ENCODE results near the gene ALG14. TPM values are rescaled to one million over a fixed set of nuclear protein-coding genes. Genes with fewer than 3 reads are reported as not detected.

ALG14 gene
- total and polyA plus RNA-seq, 2 donors (not counting 3 experiments of a cell fraction or from before 2014, with no cell fraction given), result 2.6 to 8.6 TPM

GRCh38 chr1:94993931-94994645 is 78.7 kb downstream of the ALG14 start:
- DNase-seq (ENCODE audit: low read depth, low spot score), result peak; percentile 64
- H3K4me2 ChIP-seq (ENCODE audit: insufficient read depth, low read length), result peak overlapping the region; percentile 66
- intact Hi-C loops (cut with micrococcal nuclease), result no loop called here
- H3K9me3 ChIP-seq (replicated peaks; ENCODE audit: control insufficient read depth, insufficient read depth, low read length), result no peaks in the 10 kb centered on the region
- TF ChIP-seq, protein P1, sequence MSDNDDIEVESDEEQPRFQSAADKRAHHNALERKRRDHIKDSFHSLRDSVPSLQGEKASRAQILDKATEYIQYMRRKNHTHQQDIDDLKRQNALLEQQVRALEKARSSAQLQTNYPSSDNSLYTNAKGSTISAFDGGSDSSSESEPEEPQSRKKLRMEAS (IDR thresholded peaks at IDR 0.05; ENCODE audit: insufficient read depth, insufficient read length), result no peak
- TF ChIP-seq GATA2 (IDR thresholded peaks at IDR 0.05; ENCODE audit: insufficient read depth, insufficient read length, low read depth, low read length), result peak; percentile 72
- H2AFZ ChIP-seq (ENCODE audit: low read depth, low read length), result no peak overlapping the region
- FAIRE-seq, result peak; percentile 78
- no TSS peak for BruUV-seq (replicated peaks)
- H3K9ac ChIP-seq (replicated peaks; ENCODE audit: extremely low read depth, insufficient read depth, low read length), result no peak overlapping the region
- peak overlapping the region; percentile 30 for H3K27ac ChIP-seq (ENCODE audit: insufficient read depth, low read depth, low read length)
- POLR2A ChIA-PET, result interaction anchor here (1.4 kb wide), 1 partner anchor 9 kb away, joined by 5 read pairs; no protein-coding TSS in a partner anchor
- dilution Hi-C loops (cut with MboI; ENCODE audit: extremely low pct_ligation_motif_present, low sequenced_read_pairs), result no loop called here
- H3K4me3 ChIP-seq (replicated peaks in 1 of 3; ENCODE audit: insufficient read depth in 1 of 3, low read depth in 1 of 3, low read length in 3 of 3), result no peak overlapping the region
- H3K36me3 ChIP-seq (ENCODE audit: control insufficient read depth in 2 of 2, extremely low read depth in 1 of 2, insufficient read depth in 2 of 2, low read length in 2 of 2), result no peaks in the 10 kb centered on the region
- no peaks in the 10 kb centered on the region for H4K20me1 ChIP-seq (replicated peaks; ENCODE audit: control insufficient read depth, extremely low read depth, insufficient read depth, low read length)
- CTCF ChIA-PET, result interaction anchor here (1.1 to 3.1 kb wide), 8 partner anchors 8 to 140 kb away, joined by 3 to 22 read pairs (median 6); no protein-coding TSS in a partner anchor
- no peaks in the 10 kb centered on the region for H3K27me3 ChIP-seq (ENCODE audit: control insufficient read depth in 2 of 2, insufficient read depth in 2 of 2, low read length in 2 of 2)
- no peaks in the 10 kb centered on the region for H3K79me2 ChIP-seq (ENCODE audit: control insufficient read depth, insufficient read depth, low read length)
- no peaks in the 10 kb centered on the region for H3K9me1 ChIP-seq (replicated peaks; ENCODE audit: control insufficient read depth, extremely low read depth, insufficient read depth, low read length)
- peaks cover 25% of the 10 kb centered on the region for H3K4me1 ChIP-seq (ENCODE audit: control insufficient read depth, extremely low read depth, insufficient read depth, low read length)

DNA sequence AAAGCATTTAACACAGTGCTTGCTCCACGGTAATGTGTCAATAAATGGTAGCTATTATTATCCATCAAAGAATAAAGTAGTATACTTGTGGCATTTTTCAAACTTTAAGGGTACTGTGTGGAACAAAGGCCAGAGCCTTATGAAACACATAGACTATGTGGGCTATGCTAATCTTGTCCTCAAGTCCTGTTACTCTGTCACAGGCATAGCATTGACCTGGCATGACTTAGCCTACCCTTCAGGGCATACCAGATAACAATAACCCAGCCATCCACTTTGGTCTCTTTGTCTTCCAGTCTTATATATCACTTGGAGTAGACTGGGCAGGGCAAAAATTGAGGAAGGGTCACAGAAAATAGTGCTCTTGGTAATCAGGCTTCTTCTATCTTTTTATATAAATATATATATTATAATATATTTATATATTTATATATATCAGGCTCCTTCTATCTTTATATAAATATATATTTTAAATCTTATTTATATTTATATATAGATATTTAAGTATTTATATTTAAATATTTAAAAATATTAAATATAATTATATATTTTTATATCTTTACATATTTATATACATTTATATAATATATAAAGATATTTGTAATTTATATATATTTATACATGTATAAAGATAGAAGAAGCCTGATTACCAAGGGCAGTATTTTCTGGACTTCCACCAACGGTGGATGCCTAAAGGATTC is 79.7 kb downstream of the ALG14 start:
- FAIRE-seq, result no peak
- TF ChIP-seq, protein P1 (IDR thresholded peaks at IDR 0.05; ENCODE audit: insufficient read depth, insufficient read length), result no peak
- TF ChIP-seq POLR2A (IDR thresholded peaks at IDR 0.05; ENCODE audit: low read depth, low read length) (no peak), POLR2AphosphoS5 (IDR thresholded peaks at IDR 0.05; ENCODE audit: insufficient read depth, low read depth, low read length) (no peak), CTCF (IDR thresholded peaks at IDR 0.05; ENCODE audit: extremely low read depth in 1 of 2, insufficient read depth in 1 of 2, low read depth in 1 of 2, low read length in 2 of 2) (no peak), GATA2 (IDR thresholded peaks at IDR 0.05; ENCODE audit: insufficient read depth, insufficient read length, low read depth, low read length) (no peak), MYC (IDR thresholded peaks at IDR 0.05; ENCODE audit: low read depth, low read length) (no peak), FOS (IDR thresholded peaks at IDR 0.05; ENCODE audit: borderline replicate concordance, insufficient read depth, low read length) (no peak), EZH2 (IDR thresholded peaks at IDR 0.05; ENCODE audit: borderline replicate concordance, low read depth, low read length, severe bottlenecking) (no peak), JUN (IDR thresholded peaks at IDR 0.05; ENCODE audit: borderline replicate concordance, insufficient read depth, insufficient read length, low read depth) (no peak)

More for the DNA sequence above, 79.7 kb downstream of the ALG14 start:
- ChIA-PET CTCF (interaction anchor here (0.8 to 3.1 kb wide), 5 partner anchors 9 to 139 kb away, joined by 3 to 22 read pairs (median 5); no protein-coding TSS in a partner anchor), POLR2A (interaction anchor here (0.5 kb wide), 1 partner anchor 39 kb away, joined by 5 read pairs; no protein-coding TSS in a partner anchor)
- Histone ChIP-seq H3K9me1 (replicated peaks; ENCODE audit: control insufficient read depth, extremely low read depth, insufficient read depth, low read length) (no peaks in the 10 kb centered on the region), H3K9ac (replicated peaks; ENCODE audit: extremely low read depth, insufficient read depth, low read length) (no peak overlapping the region), H3K79me2 (ENCODE audit: control insufficient read depth, insufficient read depth, low read length) (no peaks in the 10 kb centered on the region), H3K4me1 (ENCODE audit: control insufficient read depth, extremely low read depth, insufficient read depth, low read length) (peaks cover 25% of the 10 kb centered on the region), H3K9me3 (replicated peaks; ENCODE audit: control insufficient read depth, insufficient read depth, low read length) (no peaks in the 10 kb centered on the region), H3K36me3 (ENCODE audit: control insufficient read depth in 2 of 2, extremely low read depth in 1 of 2, insufficient read depth in 2 of 2, low read length in 2 of 2) (no peaks in the 10 kb centered on the region), H3K4me2 (ENCODE audit: insufficient read depth, low read length) (no peak overlapping the region), H3K27ac (ENCODE audit: insufficient read depth, low read depth, low read length) (no peak overlapping the region), H4K20me1 (replicated peaks; ENCODE audit: control insufficient read depth, extremely low read depth, insufficient read depth, low read length) (no peaks in the 10 kb centered on the region), H3K4me3 (replicated peaks in 1 of 3; ENCODE audit: insufficient read depth in 1 of 3, low read depth in 1 of 3, low read length in 3 of 3) (no peak overlapping the region), H3K27me3 (ENCODE audit: control insufficient read depth in 2 of 2, insufficient read depth in 2 of 2, low read length in 2 of 2) (no peaks in the 10 kb centered on the region), H2AFZ (ENCODE audit: low read depth, low read length) (no peak overlapping the region)
- intact Hi-C loops (cut with micrococcal nuclease) (no loop called here), dilution Hi-C loops (cut with MboI; ENCODE audit: extremely low pct_ligation_motif_present, low sequenced_read_pairs) (no loop called here)
- no TSS peak for BruUV-seq (replicated peaks)
- no peak for DNase-seq (ENCODE audit: low read depth, low spot score)

All from endothelial cell of umbilical vein (primary cell).